NT2/D1 (cell line): Measurements from ENCODE around the gene ZNF496.

Experiments
- YY1 ChIP-seq: IDR thresholded peaks from 2 replicates; pipeline ENCODE4 v1.6.1; 2011; ENCODE audit not compliant: insufficient read length, insufficient read depth
- ZNF274 ChIP-seq: IDR thresholded peaks from 2 replicates; pipeline ENCODE4 v1.6.1; 2011; ENCODE audit warnings: mild to moderate bottlenecking, low read depth, low read length

- no peak for TF ChIP-seq YY1
- no peak for TF ChIP-seq ZNF274
Observed at GRCh38 chr1:247281001-247281574, 50.6 kb downstream of the ZNF496 start.
